ENCODE measurements around the gene MTG1. TPM values are rescaled to one million over a fixed set of nuclear protein-coding genes. Genes with fewer than 3 reads are reported as not detected.

The MTG1 gene
- total and polyA plus RNA-seq, 2 experiments from 2014 or later, result 45.7 to 68.6 TPM

- Histone ChIP-seq H3K79me2 (replicated peaks; ENCODE audit: insufficient read depth) (no peaks in the 10 kb centered on the region), H4K20me1 (replicated peaks; ENCODE audit: insufficient read depth) (no peaks in the 10 kb centered on the region), H3K4me2 (no peak overlapping the region), H3K4me1 (ENCODE audit: insufficient read depth) (no peaks in the 10 kb centered on the region), H3K36me3 (ENCODE audit: insufficient read depth) (no peaks in the 10 kb centered on the region), H2AFZ (no peak overlapping the region), H3K27ac (ENCODE audit: low read depth) (no peak overlapping the region), H3K9me2 (ENCODE audit: insufficient read depth) (no peaks in the 10 kb centered on the region), H3K4me3 (no peak overlapping the region), H3F3A (replicated peaks; ENCODE audit: low read depth) (no peaks in the 10 kb centered on the region), H3K27me3 (ENCODE audit: insufficient read depth) (no peaks in the 10 kb centered on the region)
- H3K27ac Mint-ChIP-seq, result no peak overlapping the region
- no peaks in the 10 kb centered on the region for H3K4me1 Mint-ChIP-seq
- ATAC-seq (no peak), DNase-seq (ENCODE audit: low spot score) (no peak)
- H3K9me3 Mint-ChIP-seq, result peaks cover 74% of the 10 kb centered on the region
- no peak for TF ChIP-seq ZNF462 (CRISPR knock-in tag; IDR thresholded peaks at IDR 0.05)
- no peak for TF ChIP-seq POLR2AphosphoS5 (IDR thresholded peaks at IDR 0.05; ENCODE audit: low read depth)
- TF ChIP-seq ZNF114 (CRISPR knock-in tag; IDR thresholded peaks at IDR 0.05), result no peak
- no peak for TF ChIP-seq EZH2phosphoT487 (IDR thresholded peaks at IDR 0.05; ENCODE audit: unreplicated experiment)
- no peak for TF ChIP-seq NANOG (IDR thresholded peaks at IDR 0.05; ENCODE audit: borderline replicate concordance)
- TF ChIP-seq ETS1 (IDR thresholded peaks at IDR 0.05), result no peak
- TF ChIP-seq JUNB (IDR thresholded peaks at IDR 0.05; ENCODE audit: unreplicated experiment), result no peak
- no peak for TF ChIP-seq CTCF (conservative IDR thresholded peaks at IDR 0.05; ENCODE audit: low read depth in 2 of 2)
- TF ChIP-seq STAT1 (IDR thresholded peaks at IDR 0.05; ENCODE audit: unreplicated experiment), result no peak
- TF ChIP-seq REST (IDR thresholded peaks at IDR 0.05; ENCODE audit: unreplicated experiment), result no peak
- peaks cover 11% of the 10 kb centered on the region for H3K27me3 Mint-ChIP-seq (ENCODE audit: insufficient read depth, low read depth, poor library complexity)
- no peak overlapping the region for H3K4me3 Mint-ChIP-seq
- peaks cover 14% of the 10 kb centered on the region for H3K36me3 Mint-ChIP-seq (ENCODE audit: low read depth)
Measured at GRCh38 chr10:133451346-133451745, 57.4 kb downstream of the MTG1 start.
